ENCODE measurements around the gene TGM3. TPM values are rescaled to one million over a fixed set of nuclear protein-coding genes. Genes with fewer than 3 reads are reported as not detected.

The TGM3 gene
- total RNA-seq, 1 donor from 2014 or later = not detected

- ATAC-seq (ENCODE audit: poor library complexity) (no peak), DNase-seq (no peak)
- intact Hi-C loops (cut with DNase I) = no loop called here
These were observed 34.4 kb downstream of the TGM3 start for GRCh38 chr20:2330090-2330695.

DNA sequence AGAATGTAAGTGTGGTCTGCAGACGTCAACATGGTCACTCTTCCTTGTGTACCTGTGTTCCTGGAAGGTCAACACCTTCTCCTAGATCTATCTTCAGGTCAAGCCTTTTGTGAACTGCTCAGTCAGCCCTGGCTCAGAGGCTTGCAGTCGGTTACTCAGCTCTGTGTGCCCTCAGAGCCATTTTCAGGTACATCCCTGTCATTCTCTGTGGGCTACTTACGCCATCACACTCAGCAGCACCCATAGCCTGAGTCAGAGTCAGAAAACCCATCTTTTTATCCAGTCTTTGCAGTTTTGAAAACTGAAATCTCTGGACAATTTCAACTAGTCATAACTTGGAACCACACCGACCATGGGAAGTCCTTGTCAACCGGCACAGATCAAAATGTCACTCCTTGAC, 35.3 kb downstream of the TGM3 start:
- ATAC-seq (ENCODE audit: poor library complexity) = no peak
- DNase-seq = no peak
- intact Hi-C loops (cut with DNase I) = no loop called here

DNA sequence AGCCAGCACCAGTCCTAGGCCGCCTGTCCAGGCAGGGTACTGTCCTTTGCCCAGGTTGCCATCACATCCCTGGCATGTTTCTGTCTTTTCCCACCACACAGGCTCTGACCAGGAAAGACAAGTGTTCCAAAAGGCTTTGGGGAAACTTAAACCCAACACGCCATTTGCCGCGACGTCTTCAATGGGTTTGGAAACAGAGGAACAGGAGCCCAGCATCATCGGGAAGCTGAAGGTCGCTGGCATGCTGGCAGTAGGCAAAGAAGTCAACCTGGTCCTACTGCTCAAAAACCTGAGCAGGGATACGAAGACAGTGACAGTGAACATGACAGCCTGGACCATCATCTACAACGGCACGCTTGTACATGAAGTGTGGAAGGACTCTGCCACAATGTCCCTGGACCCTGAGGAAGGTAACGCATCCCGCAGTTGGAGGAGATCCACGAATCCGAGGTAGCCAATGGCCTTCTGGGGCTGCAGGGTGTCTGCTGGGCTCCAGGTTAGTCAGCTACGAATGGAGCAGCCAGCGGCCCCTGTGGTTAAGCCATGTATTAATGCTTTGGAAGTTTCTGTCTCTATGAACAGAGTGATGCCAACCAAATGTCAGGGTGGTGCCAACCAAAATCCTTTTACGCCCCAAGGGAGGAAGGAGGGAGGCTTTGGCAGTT, 36.2 kb downstream of the TGM3 start:
- no peak for ATAC-seq (ENCODE audit: poor library complexity)
- intact Hi-C loops (cut with DNase I) = no loop called here
- DNase-seq = no peak

DNA sequence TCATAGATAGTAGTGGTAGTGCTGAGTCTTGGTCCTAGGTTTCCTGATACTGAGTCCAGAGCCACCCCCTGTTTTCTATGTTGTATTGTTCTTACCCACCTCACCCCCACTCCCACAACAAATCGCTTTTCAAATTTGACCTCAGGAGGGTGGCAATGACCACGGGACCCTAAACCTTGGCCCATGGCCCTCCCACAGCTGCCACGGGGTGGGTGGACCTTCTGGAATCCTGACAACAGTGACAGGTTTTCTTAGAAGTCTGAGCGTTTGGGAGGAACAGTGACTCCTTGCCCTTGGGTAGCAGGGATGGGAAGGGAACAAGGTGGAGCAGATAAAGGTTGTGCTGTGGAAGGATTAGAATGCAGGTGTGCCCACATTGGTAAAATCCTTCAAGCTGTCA, 36.9 kb downstream of the TGM3 start:
- DNase-seq = no peak
- intact Hi-C loops (cut with DNase I) = no loop called here
- ATAC-seq (ENCODE audit: poor library complexity) = no peak

GRCh38 chr20:2333821-2334220, 38.0 kb downstream of the TGM3 start:
- intact Hi-C loops (cut with DNase I) = no loop called here
- no peak for DNase-seq
- no peak for ATAC-seq (ENCODE audit: poor library complexity)

- ATAC-seq (ENCODE audit: poor library complexity) = no peak
- DNase-seq = no peak
- intact Hi-C loops (cut with DNase I) = no loop called here
These were observed 39.5 kb downstream of the TGM3 start for GRCh38 chr20:2335096-2335870.

- ATAC-seq (ENCODE audit: poor library complexity) (no peak), DNase-seq (no peak)
- intact Hi-C loops (cut with DNase I) = no loop called here
These were observed 40.7 kb downstream of the TGM3 start for GRCh38 chr20:2336471-2336870.

GRCh38 chr20:2337142-2337541, 41.3 kb downstream of the TGM3 start:
- intact Hi-C loops (cut with DNase I) = no loop called here
- ATAC-seq (ENCODE audit: poor library complexity) = no peak
- no peak for DNase-seq

- intact Hi-C loops (cut with DNase I) = no loop called here
- DNase-seq = no peak
- ATAC-seq (ENCODE audit: poor library complexity) = no peak
These were observed 42.7 kb downstream of the TGM3 start for GRCh38 chr20:2338411-2339066.

DNA sequence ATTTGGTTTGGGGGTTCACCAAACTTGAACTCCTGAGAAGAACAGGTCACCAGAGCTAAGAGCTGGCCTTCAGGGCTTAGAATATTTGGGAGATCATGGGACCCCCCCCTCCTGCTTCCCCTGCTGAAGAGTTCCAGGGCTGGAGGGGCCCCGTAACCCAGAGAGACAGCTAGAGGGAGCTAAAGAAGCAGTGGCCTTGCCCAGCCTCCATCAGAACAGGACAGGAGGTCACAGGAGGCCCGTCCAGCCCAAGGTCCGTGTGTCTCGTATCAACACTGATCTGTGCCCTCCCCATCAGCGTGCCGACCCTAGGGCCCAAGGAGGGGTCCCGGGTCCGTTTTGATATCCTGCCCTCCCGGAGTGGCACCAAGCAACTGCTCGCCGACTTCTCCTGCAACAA, 44.3 kb downstream of the TGM3 start:
- intact Hi-C loops (cut with DNase I) = no loop called here

GRCh38 chr20:2340823-2341222, 45.0 kb downstream of the TGM3 start:
- intact Hi-C loops (cut with DNase I) = no loop called here
- no peak for ATAC-seq (ENCODE audit: poor library complexity)
- no peak for DNase-seq

More for the DNA sequence above, 44.3 kb downstream of the TGM3 start:
- DNase-seq (no peak), ATAC-seq (ENCODE audit: poor library complexity) (no peak)

GRCh38 chr20:2341336-2341735, 45.5 kb downstream of the TGM3 start:
- DNase-seq = no peak
- intact Hi-C loops (cut with DNase I) = no loop called here
- ATAC-seq (ENCODE audit: poor library complexity) = no peak

GRCh38 chr20:2342243-2342642, 46.4 kb downstream of the TGM3 start:
- intact Hi-C loops (cut with DNase I) = no loop called here
- ATAC-seq (ENCODE audit: poor library complexity) = no peak
- DNase-seq = no peak

DNA sequence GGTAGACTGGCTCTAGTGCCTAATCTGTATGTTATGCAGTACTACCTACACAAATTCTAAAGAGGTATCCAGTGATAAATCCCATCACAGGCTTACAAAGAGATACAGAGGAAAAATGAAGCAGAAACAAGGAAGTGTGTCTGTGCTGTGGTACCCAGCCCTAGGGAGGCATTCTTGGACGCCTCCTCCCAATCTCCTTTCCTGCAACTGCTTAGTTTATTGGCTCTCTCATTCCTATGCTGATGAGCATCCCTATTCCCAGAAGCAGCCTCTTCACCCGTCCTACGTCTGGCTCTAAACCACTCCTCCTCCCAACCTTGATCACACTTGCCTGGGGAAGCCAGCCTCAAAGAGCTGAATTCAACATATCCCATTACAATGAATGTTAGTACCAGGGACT, 50.4 kb downstream of the TGM3 start:
- ATAC-seq (ENCODE audit: poor library complexity) (no peak), DNase-seq (no peak)
- intact Hi-C loops (cut with DNase I) = no loop called here

DNA sequence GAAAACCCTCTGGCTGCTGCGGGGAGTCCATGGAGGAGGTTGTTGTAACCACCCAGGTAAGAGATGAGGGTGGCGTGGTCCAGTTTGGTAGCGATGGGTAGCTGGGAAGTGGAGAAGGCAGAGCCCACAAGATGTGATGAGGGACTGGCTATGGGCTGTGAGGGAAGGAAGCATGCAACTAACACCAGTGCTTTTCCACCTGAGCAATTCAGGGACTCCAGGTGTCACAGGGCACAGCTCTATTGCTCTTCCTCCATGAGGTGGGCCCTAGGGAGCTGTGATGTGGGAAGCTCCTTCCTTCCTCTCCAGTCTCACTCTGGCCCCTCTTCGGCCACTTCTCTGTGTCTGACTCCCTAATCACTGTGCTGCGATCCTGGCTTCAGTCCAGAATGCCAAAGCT, 52.5 kb downstream of the TGM3 start:
- ATAC-seq (ENCODE audit: poor library complexity) (no peak), DNase-seq (no peak)
- intact Hi-C loops (cut with DNase I) = no loop called here

DNA sequence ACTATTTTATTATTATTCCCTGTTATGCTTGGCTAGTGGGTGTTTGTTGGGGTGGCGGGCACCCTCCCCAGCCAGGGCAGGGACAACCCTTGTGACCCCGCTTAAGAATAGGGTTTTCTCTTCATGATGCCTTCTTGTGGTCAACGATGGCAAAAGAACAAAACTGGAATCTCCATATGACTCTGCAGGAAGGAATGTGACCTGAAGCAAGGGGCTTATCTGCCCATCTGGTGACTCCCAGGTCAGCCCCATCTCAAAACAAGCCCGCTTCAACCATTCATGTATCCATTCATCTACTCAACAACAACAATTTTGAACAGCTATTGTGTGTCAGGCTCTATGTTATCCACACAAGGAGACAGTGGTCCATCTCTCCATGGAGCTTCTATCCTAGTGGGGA, 54.0 kb downstream of the TGM3 start:
- no peak for ATAC-seq (ENCODE audit: poor library complexity)
- intact Hi-C loops (cut with DNase I) = no loop called here
- no peak for DNase-seq

- no peak for DNase-seq
These were observed 54.8 kb downstream of the TGM3 start for GRCh38 chr20:2350606-2351005.

DNA sequence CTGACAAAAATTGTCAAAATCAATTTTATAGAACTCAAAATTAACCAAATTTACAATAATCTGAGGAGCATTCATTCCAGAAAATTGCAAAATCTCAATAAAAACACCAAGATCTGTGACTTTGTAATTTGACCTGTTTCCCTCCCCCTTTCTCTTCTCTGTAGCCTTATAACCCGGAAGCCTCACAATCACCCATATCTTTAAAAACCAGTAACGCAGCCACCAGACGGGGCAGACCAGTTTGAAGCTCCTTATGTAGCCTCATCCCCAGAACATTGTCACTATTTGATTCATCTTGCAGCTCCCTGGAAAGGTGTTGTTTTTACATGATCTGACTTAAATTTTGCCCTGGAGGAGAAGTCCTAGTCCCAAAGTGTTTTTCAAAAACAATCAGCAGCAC, 57.4 kb downstream of the TGM3 start:
- intact Hi-C loops (cut with DNase I) = no loop called here
- DNase-seq (no peak), ATAC-seq (ENCODE audit: poor library complexity) (no peak)

More at GRCh38 chr20:2350606-2351005, 54.8 kb downstream of the TGM3 start:
- intact Hi-C loops (cut with DNase I) = no loop called here
- no peak for ATAC-seq (ENCODE audit: poor library complexity)

DNA sequence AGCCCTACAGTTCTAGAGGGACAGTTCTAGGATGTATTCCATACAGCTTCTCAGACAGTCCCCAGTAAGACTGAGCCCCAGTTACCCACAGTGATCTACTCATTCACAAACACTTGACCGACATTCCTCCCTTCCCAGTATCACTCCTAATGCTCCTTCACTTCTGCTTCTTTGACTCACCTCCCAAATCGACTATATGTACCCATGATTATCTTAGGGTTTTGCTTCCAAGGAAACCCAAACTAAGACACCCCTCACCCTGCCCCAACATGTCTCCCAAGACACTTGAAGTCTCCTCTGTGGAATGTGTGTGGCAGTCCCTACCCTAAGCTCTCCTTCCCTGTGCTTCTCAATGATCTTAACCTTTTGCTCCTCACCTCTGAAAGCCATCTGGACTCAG, 61.3 kb downstream of the TGM3 start:
- ATAC-seq (ENCODE audit: poor library complexity) (no peak), DNase-seq (no peak)
- intact Hi-C loops (cut with DNase I) = no loop called here

DNA sequence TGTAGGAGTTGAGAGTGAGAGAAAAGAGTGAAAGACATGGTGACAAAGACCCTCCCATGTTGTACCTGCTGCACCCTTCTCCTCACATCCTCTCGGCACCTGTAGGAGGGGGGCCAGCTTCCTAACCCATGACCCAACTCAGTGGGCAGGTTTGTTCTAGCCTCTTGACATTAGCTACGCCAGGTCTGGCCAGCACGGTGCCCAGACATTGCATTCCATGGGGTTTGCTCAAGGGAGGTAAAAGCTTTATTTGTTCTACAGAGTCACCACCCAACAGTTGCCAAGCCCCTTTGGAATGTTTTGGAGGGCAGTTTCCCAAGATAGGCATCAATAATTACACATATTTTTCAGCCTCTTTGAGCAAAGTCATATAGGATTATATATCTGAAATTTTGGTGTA, 62.2 kb downstream of the TGM3 start:
- ATAC-seq (ENCODE audit: poor library complexity) (no peak), DNase-seq (no peak)
- intact Hi-C loops (cut with DNase I) = no loop called here

Data from Right ventricle myocardium superior (tissue), 1 donor.